ENCODE results near the gene PGC. TPM values are rescaled to one million over a fixed set of nuclear protein-coding genes. Genes with fewer than 3 reads are reported as not detected.

PGC gene
- total RNA-seq, 2 experiments from 2014 or later, result not detected

GRCh38 chr6:41691426-41692079, 55.6 kb downstream of the PGC start:
- H3K4me1 Mint-ChIP-seq, result peaks cover 3% of the 10 kb centered on the region
- POLR2A ChIA-PET, result no interaction called here

GRCh38 chr6:41690541-41691330, 56.5 kb downstream of the PGC start:
- POLR2A ChIA-PET, result no interaction called here
- DNase-seq, result no peak
- Mint-ChIP-seq H3K27me3 (no peaks in the 10 kb centered on the region), H3K9me3 (ENCODE audit: low read depth) (no peaks in the 10 kb centered on the region), H3K27ac (no peak overlapping the region), H3K4me3 (no peak overlapping the region), H3K36me3 (ENCODE audit: low read depth) (no peaks in the 10 kb centered on the region), H3K4me1 (peaks cover 3% of the 10 kb centered on the region)
- CTCF ChIA-PET, result interaction anchor here (1.1 to 1.3 kb wide), 2 partner anchors 9 to 297 kb away, joined by 4 to 5 read pairs; no protein-coding TSS in a partner anchor
- intact Hi-C loops (cut with DNase I, micrococcal nuclease), result no loop called here
- ATAC-seq, result no peak

More at GRCh38 chr6:41691426-41692079, 55.6 kb downstream of the PGC start:
- no peak overlapping the region for H3K27ac Mint-ChIP-seq
- no peak for ATAC-seq
- no peaks in the 10 kb centered on the region for H3K9me3 Mint-ChIP-seq (ENCODE audit: low read depth)
- CTCF ChIA-PET, result interaction anchor here (1.3 to 1.5 kb wide), 2 partner anchors 8 to 297 kb away, joined by 4 to 5 read pairs; no protein-coding TSS in a partner anchor
- DNase-seq, result no peak
- no peak overlapping the region for H3K4me3 Mint-ChIP-seq
- no peaks in the 10 kb centered on the region for H3K36me3 Mint-ChIP-seq (ENCODE audit: low read depth)
- intact Hi-C loops (cut with DNase I, micrococcal nuclease), result no loop called here
- no peaks in the 10 kb centered on the region for H3K27me3 Mint-ChIP-seq

- Mint-ChIP-seq H3K4me1 (peaks cover 3% of the 10 kb centered on the region), H3K4me3 (no peak overlapping the region), H3K9me3 (ENCODE audit: low read depth) (no peaks in the 10 kb centered on the region), H3K27ac (peak overlapping the region; percentile 1), H3K27me3 (no peaks in the 10 kb centered on the region), H3K36me3 (ENCODE audit: low read depth) (no peaks in the 10 kb centered on the region)
- ChIA-PET CTCF (interaction anchor here (0.6 to 1.5 kb wide), 6 partner anchors 7 to 322 kb away, joined by 3 to 5 read pairs (median 4); no protein-coding TSS in a partner anchor), POLR2A (no interaction called here)
- no peak for DNase-seq
- ATAC-seq, result no peak
- intact Hi-C loops (cut with DNase I, micrococcal nuclease), result loop anchor here in 1 of 2 experiments (10.0 kb wide), 1 partner anchor 265 kb away; no protein-coding TSS in a partner anchor
Measured at GRCh38 chr6:41689171-41690008, 57.8 kb downstream of the PGC start.

GRCh38 chr6:41688256-41688965, 58.8 kb downstream of the PGC start:
- peaks cover 7% of the 10 kb centered on the region for H3K4me1 Mint-ChIP-seq
- H3K27ac Mint-ChIP-seq, result no peak overlapping the region
- intact Hi-C loops (cut with DNase I, micrococcal nuclease), result loop anchor here in 1 of 2 experiments (10.0 kb wide), 1 partner anchor 264 kb away; no protein-coding TSS in a partner anchor
- ChIA-PET CTCF (interaction anchor here (0.6 to 1.5 kb wide), 7 partner anchors 9 to 427 kb away, joined by 3 to 6 read pairs (median 3); no protein-coding TSS in a partner anchor), POLR2A (no interaction called here)
- no peaks in the 10 kb centered on the region for H3K9me3 Mint-ChIP-seq (ENCODE audit: low read depth)
- ATAC-seq, result no peak
- no peak overlapping the region for H3K4me3 Mint-ChIP-seq
- H3K36me3 Mint-ChIP-seq (ENCODE audit: low read depth), result no peaks in the 10 kb centered on the region
- no peaks in the 10 kb centered on the region for H3K27me3 Mint-ChIP-seq
- DNase-seq, result no peak

- Mint-ChIP-seq H3K9me3 (ENCODE audit: low read depth) (no peaks in the 10 kb centered on the region), H3K4me3 (no peak overlapping the region), H3K27ac (no peak overlapping the region), H3K36me3 (ENCODE audit: low read depth) (no peaks in the 10 kb centered on the region), H3K27me3 (no peaks in the 10 kb centered on the region), H3K4me1 (peaks cover 8% of the 10 kb centered on the region)
- ChIA-PET POLR2A (no interaction called here), CTCF (interaction anchor here (0.7 to 3.3 kb wide), 6 partner anchors 27 to 320 kb away, joined by 3 to 12 read pairs (median 6); no protein-coding TSS in a partner anchor)
- ATAC-seq, result no peak
- intact Hi-C loops (cut with DNase I, micrococcal nuclease), result loop anchor here in 1 of 2 experiments (10.0 kb wide), 1 partner anchor 263 kb away; no protein-coding TSS in a partner anchor
- DNase-seq, result no peak
Measured at GRCh38 chr6:41687501-41688175, 59.6 kb downstream of the PGC start.

Other genes with a start within 250 kb of the PGC start
- gene FOXP4, start 201.0 kb downstream of the PGC start, total RNA-seq, result 10 to 100 TPM; 11.1 to 13.8 TPM
- gene MDFI, start 108.9 kb downstream of the PGC start, total RNA-seq, result not detected
- 1 to 10 TPM; 8.5 to 9.2 TPM for gene TFEB, start 11.8 kb downstream of the PGC start, total RNA-seq
- gene FRS3, start 32.5 kb upstream of the PGC start, total RNA-seq, result 1 to 10 TPM; 4.8 to 5.6 TPM
- not detected for gene PRICKLE4, start 33.4 kb upstream of the PGC start, total RNA-seq
- 100 to 1,000 TPM; 282 to 345 TPM for gene TOMM6, start 40.3 kb upstream of the PGC start, total RNA-seq
- 1 to 10 TPM; 5.6 to 7.3 TPM for gene USP49, start 148.0 kb upstream of the PGC start, total RNA-seq
- gene MED20, start 173.7 kb upstream of the PGC start, total RNA-seq, result 10 to 100 TPM; 19.4 to 21.6 TPM
- gene BYSL, start 174.1 kb upstream of the PGC start, total RNA-seq, result 10 to 100 TPM; 51.6 to 56.0 TPM
- gene CCND3, start 194.4 kb upstream of the PGC start, total RNA-seq, result 100 to 1,000 TPM; 625 to 806 TPM